Right atrium auricular region (tissue), 2 donors: Measurements from ENCODE around the gene MICAL2. TPM values are rescaled to one million over a fixed set of nuclear protein-coding genes. Genes with fewer than 3 reads are reported as not detected.
A peak's percentile ranks its signal among the peaks of the same experiment; 100 is the strongest.

Source experiments
- DNase-seq: peaks from one replicate; pipeline ENCODE4 v3.0.0-alpha.2; 2019; ENCODE audit warnings: low spot score
- H3K27ac ChIP-seq, 2 donors: fragments of 200-600 bp; sonication (generic); 1 replicate in 1 of 2; 2 replicates in 1 of 2; pipeline ENCODE4 v1.5.1; 2016 to 2019
- H3K27me3 ChIP-seq, 2 donors: fragments of 200-600 bp; sonication (generic); one replicate each; pipeline versions ENCODE4 v1.5.1 to v1.6.0; 2017 to 2019
- H3K36me3 ChIP-seq: fragments of 200-600 bp; sonication (generic); one replicate; pipeline ENCODE4 v1.5.1; 2016
- H3K4me1 ChIP-seq, 2 donors: fragments of 200-600 bp; sonication (generic); one replicate each; pipeline versions ENCODE4 v1.5.1 to v1.6.0; 2017 to 2019
- H3K4me3 ChIP-seq, 2 donors: fragments of 200-600 bp; sonication (generic); 1 replicate in 1 of 2; 2 replicates in 1 of 2; pipeline ENCODE4 v1.5.1; 2017 to 2019; ENCODE audit warnings: mild to moderate bottlenecking in 1 of 2, moderate library complexity in 1 of 2
- H3K9me3 ChIP-seq, 2 donors: fragments of 200-600 bp; sonication (generic); one replicate each; pipeline ENCODE4 v1.5.1; 2019
- total RNA-seq, 2 donors: library from RNA; depleted of rRNA; stranded (reverse); fragments of >200 nt; gene quantifications; one replicate each; pipeline ENCODE4 v1.1.0, GENCODE V29; 2016
- TF ChIP-seq, protein P1 (sequence below), 2 donors: fragments of 200-600 bp; sonication (generic); IDR thresholded peaks; one replicate each; pipeline ENCODE4 v1.5.1; 2019; ENCODE audit warnings: antibody characterized with exemption in 2 of 2

The MICAL2 gene
- total RNA-seq, 2 donors from 2014 or later = 77.6 to 84.5 TPM

DNA sequence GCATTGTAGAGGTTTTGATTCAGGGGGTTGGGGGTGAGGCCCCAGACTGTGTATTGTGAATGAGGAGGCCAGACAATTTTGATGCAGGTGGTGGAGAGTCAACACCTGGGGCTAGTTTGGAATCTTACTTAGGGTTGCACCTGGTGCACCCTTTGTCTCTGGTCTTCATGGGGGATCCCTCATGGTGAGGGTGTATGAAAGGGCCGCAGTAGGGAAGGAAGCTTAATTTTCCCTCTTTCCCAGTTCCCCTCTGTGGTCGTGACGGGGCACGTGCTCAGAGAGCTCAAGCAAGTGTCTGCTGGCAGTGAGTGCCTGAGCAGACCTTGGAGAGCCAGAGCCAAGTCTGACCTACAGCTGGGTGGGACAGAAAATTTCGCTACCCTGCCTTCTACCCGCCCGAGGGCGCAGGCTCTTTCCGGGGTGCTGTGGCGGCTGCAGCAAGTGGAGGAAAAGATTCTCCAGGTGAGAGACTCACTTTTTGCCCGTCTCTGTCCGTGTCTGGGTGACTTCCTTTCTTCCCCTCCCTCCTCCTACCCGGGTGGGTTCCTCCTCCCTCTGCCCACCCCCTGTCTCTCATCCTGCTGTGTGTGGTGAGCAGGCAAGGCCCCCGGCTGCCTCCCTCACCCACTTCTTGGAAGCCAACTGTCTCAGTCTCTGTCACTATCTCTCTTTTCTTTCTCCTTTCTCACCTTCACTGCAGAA lies 131.7 kb downstream of the MICAL2 start:
- Histone ChIP-seq H3K27ac (no peak overlapping the region), H3K4me1 (peaks cover 0 to 47% of the 10 kb centered on the region in 2 donors), H3K36me3 (peaks cover 68% of the 10 kb centered on the region), H3K9me3 (no peaks in the 10 kb centered on the region), H3K27me3 (no peaks in the 10 kb centered on the region), H3K4me3 (no peak overlapping the region)
- no peak for DNase-seq
- TF ChIP-seq, protein P1, sequence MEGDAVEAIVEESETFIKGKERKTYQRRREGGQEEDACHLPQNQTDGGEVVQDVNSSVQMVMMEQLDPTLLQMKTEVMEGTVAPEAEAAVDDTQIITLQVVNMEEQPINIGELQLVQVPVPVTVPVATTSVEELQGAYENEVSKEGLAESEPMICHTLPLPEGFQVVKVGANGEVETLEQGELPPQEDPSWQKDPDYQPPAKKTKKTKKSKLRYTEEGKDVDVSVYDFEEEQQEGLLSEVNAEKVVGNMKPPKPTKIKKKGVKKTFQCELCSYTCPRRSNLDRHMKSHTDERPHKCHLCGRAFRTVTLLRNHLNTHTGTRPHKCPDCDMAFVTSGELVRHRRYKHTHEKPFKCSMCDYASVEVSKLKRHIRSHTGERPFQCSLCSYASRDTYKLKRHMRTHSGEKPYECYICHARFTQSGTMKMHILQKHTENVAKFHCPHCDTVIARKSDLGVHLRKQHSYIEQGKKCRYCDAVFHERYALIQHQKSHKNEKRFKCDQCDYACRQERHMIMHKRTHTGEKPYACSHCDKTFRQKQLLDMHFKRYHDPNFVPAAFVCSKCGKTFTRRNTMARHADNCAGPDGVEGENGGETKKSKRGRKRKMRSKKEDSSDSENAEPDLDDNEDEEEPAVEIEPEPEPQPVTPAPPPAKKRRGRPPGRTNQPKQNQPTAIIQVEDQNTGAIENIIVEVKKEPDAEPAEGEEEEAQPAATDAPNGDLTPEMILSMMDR (IDR thresholded peaks at IDR 0.05) = no peak

DNA sequence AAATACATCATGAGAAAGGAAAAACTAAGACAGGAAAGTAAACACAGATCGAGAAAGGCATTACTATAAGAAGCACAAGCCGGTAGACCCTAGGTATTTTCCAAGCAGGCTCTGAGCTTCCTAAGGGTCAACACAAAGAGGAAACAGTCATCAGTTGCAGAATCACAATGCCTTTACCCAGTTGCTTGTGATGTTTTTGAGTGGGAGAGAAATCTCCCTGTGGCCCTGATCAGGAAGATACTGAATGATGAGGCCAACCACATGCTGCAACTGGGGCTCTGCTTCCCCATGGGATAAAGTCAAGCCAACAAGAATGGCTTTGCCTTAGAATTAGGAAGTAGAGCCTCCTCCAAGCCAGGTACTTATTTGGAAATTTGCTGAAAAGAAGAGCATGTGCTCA lies 132.6 kb downstream of the MICAL2 start:
- Histone ChIP-seq H3K27me3 (no peaks in the 10 kb centered on the region), H3K4me3 (no peak overlapping the region), H3K27ac (no peak overlapping the region), H3K36me3 (peaks cover 71% of the 10 kb centered on the region), H3K4me1 (peaks cover 0 to 48% of the 10 kb centered on the region in 2 donors), H3K9me3 (no peaks in the 10 kb centered on the region)
- no peak for DNase-seq
- TF ChIP-seq, protein P1 (IDR thresholded peaks at IDR 0.05) = no peak

DNA sequence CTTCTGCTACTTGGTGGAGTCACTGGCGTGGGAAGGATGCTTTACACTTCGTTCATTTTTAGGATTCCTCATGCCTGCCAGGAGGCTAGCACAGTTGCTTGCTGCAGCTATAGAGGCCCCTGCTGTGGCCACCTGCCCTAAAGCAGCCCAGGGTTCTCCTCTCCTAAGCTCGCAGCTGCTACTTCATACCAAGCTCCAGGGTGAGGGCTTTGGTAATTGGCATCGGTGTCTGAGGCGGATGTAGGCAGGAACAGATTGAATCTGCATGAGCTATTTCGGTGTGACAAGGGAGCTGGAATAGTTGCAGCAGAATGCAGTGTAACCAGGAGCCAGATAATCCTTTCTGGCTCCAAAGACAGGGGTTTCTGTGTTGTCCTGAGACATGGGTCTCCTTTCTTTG lies 133.1 kb downstream of the MICAL2 start:
- peaks cover 71% of the 10 kb centered on the region for H3K36me3 ChIP-seq
- H3K4me1 ChIP-seq = peaks cover 0 to 53% of the 10 kb centered on the region in 2 donors
- TF ChIP-seq, protein P1 (IDR thresholded peaks at IDR 0.05) = no peak
- H3K4me3 ChIP-seq = no peak overlapping the region
- H3K27me3 ChIP-seq = no peaks in the 10 kb centered on the region
- H3K27ac ChIP-seq = peak overlapping the region in 1 of 2 donors; percentile 12
- no peak for DNase-seq
- H3K9me3 ChIP-seq = no peaks in the 10 kb centered on the region

DNA sequence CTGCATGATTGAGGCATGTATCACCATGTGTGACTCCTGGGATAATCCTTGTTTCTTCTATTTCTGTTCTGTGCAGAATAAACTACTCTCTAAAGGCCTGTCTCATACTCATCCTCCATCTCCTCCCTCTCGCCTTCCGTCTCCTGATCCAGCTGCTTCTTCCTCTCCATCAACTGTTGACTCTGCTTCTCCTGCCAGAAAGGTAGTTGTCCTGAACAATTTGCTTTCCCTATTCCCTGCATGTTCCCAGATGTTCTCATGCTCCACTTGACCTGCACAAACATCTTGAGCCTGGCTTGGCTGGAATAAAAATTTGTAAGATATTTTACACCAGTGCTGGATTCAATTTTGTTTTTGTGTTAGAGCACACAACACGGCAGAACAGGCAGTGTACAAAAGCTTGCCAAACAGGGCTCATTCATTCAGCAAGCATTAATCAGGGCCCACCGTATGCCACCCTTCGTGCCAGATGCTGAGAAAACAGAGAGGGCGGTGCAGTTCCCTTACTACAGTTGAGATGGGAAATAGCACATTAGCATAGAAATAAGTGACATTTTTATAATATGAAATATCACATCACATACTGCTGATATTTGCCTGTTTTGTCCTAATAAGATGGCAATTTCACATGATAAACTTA lies 133.6 kb downstream of the MICAL2 start:
- TF ChIP-seq, protein P1 (IDR thresholded peaks at IDR 0.05) = no peak
- no peaks in the 10 kb centered on the region for H3K27me3 ChIP-seq
- no peaks in the 10 kb centered on the region for H3K9me3 ChIP-seq
- H3K27ac ChIP-seq = no peak overlapping the region
- H3K36me3 ChIP-seq = peaks cover 75% of the 10 kb centered on the region
- DNase-seq = no peak
- no peak overlapping the region for H3K4me3 ChIP-seq
- H3K4me1 ChIP-seq = peaks cover 0 to 58% of the 10 kb centered on the region in 2 donors

DNA sequence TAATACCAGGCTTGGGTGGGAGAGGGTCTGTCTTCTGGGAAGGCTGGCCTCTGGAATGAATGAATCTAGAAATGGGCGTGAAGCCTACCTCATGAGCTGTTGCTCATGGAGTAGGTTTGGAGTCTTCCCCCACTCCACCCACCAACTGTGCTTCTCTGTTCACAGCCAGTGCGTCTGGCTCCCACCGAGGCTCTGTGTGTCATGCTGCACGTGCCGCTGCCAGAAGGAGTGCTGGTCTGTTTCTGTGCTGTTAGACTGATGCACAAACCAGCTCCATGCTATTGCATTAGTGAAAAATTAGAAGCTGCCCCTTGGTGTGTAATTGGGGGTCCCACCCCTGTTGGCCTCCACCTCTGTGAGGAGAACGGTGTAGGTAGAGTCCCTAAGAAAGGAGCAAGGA lies 134.7 kb downstream of the MICAL2 start:
- H3K4me3 ChIP-seq = no peak overlapping the region
- TF ChIP-seq, protein P1 (IDR thresholded peaks at IDR 0.05) = no peak
- peak overlapping the region; percentile 32 to 52 for H3K27ac ChIP-seq
- H3K27me3 ChIP-seq = no peaks in the 10 kb centered on the region
- no peaks in the 10 kb centered on the region for H3K9me3 ChIP-seq
- peaks cover 0 to 62% of the 10 kb centered on the region in 2 donors for H3K4me1 ChIP-seq
- DNase-seq = peak; percentile 80
- peaks cover 74% of the 10 kb centered on the region for H3K36me3 ChIP-seq
